ENCODE data around the gene SLC17A2. TPM values are rescaled to one million over a fixed set of nuclear protein-coding genes. Genes with fewer than 3 reads are reported as not detected.

SLC17A2 gene
- total and polyA plus RNA-seq, 2 of the 4 experiments (the other 2 are of a cell fraction): not detected

GRCh38 chr6:25868436-25869183 lies 61.9 kb downstream of the SLC17A2 start:
- H4K5ac ChIP-seq (ENCODE audit: low read depth, low read length): no peak overlapping the region
- in situ Hi-C loops (cut with MboI; ENCODE audit: low sequenced_read_pairs): no loop called here
- H2BK5ac ChIP-seq (ENCODE audit: low read depth, low read length, poor library complexity, severe bottlenecking): no peak overlapping the region
- H3K4me1 ChIP-seq (ENCODE audit: control insufficient read depth, insufficient read depth, low read length): no peaks in the 10 kb centered on the region
- no peak overlapping the region for H2BK20ac ChIP-seq (ENCODE audit: low read depth, low read length)
- H3K27me3 ChIP-seq (ENCODE audit: control insufficient read depth, insufficient read depth, low read length): no peaks in the 10 kb centered on the region
- no CpG with 5 or more reads among the region's 3 CpGs for WGBS, 2 experiments (ENCODE audit: extremely low coverage in 2 of 2, insufficient read length in 1 of 2)
- no peaks in the 10 kb centered on the region for H3K9me3 ChIP-seq (ENCODE audit: control insufficient read depth, insufficient read depth, low read length)
- ChIA-PET POLR2A (ENCODE audit: unreplicated experiment) (no interaction called here), CTCF (no interaction called here)
- no peak overlapping the region for H3K14ac ChIP-seq (replicated peaks; ENCODE audit: low read depth, low read length)
- H3K36me3 ChIP-seq (ENCODE audit: control insufficient read depth, insufficient read depth, low read length): no peaks in the 10 kb centered on the region
- H3K4me2 ChIP-seq (ENCODE audit: low read depth, low read length): no peak overlapping the region
- H3K9me1 ChIP-seq (ENCODE audit: insufficient read depth, low read length): no peaks in the 10 kb centered on the region
- no peak overlapping the region for H3K18ac ChIP-seq (ENCODE audit: low read depth, low read length)
- no peaks in the 10 kb centered on the region for H4K20me1 ChIP-seq (ENCODE audit: insufficient read depth, low read length)
- no TSS peak for BruUV-seq (replicated peaks)
- no peak overlapping the region for H3K4ac ChIP-seq (ENCODE audit: low read depth, low read length)
- intact Hi-C loops (cut with micrococcal nuclease): no loop called here
- no peak overlapping the region for H3K4me3 ChIP-seq (ENCODE audit: insufficient read depth, low read depth, low read length)
- no peak overlapping the region for H3K23ac ChIP-seq (ENCODE audit: low read depth, low read length)
- dilution Hi-C loops (cut with HindIII; ENCODE audit: low sequenced_read_pairs, unreplicated experiment): no loop called here
- H2AK9ac ChIP-seq (replicated peaks; ENCODE audit: low read depth, low read length, poor library complexity): no peak overlapping the region
- DNase-seq (no peak), ATAC-seq (ENCODE audit: low read depth) (no peak)
- no peak overlapping the region for H2AFZ ChIP-seq (replicated peaks; ENCODE audit: low read length, poor library complexity)
- no peak overlapping the region for H3K56ac ChIP-seq (ENCODE audit: extremely low read depth, insufficient read depth, low read length)
- TF ChIP-seq CEBPB (IDR thresholded peaks at IDR 0.05; ENCODE audit: low read depth, low read length) (no peak), CHD1 (IDR thresholded peaks at IDR 0.05; ENCODE audit: low read depth, low read length) (no peak), MXI1 (IDR thresholded peaks at IDR 0.05; ENCODE audit: borderline replicate concordance, low read depth, low read length) (no peak), BHLHE40 (IDR thresholded peaks at IDR 0.05; ENCODE audit: low read depth, low read length) (no peak), FOS (IDR thresholded peaks at IDR 0.05; ENCODE audit: low read depth, low read length) (no peak), RAD21 (IDR thresholded peaks at IDR 0.05; ENCODE audit: low read length) (no peak), SMC3 (IDR thresholded peaks at IDR 0.05; ENCODE audit: low read depth, low read length) (no peak), RFX5 (IDR thresholded peaks at IDR 0.05; ENCODE audit: low read depth, low read length) (no peak), NFE2L2 (IDR thresholded peaks at IDR 0.05; ENCODE audit: low read depth, low read length) (no peak), RCOR1 (IDR thresholded peaks at IDR 0.05; ENCODE audit: insufficient replicate concordance, low read length) (no peak), MAFK (IDR thresholded peaks at IDR 0.05; ENCODE audit: low read depth, low read length) (no peak), ELK1 (IDR thresholded peaks at IDR 0.05; ENCODE audit: borderline replicate concordance, low read depth, low read length) (no peak), POLR2A (IDR thresholded peaks at IDR 0.05; ENCODE audit: low read depth, low read length) (no peak), CTCF (conservative IDR thresholded peaks at IDR 0.05; ENCODE audit: low read depth, low read length) (no peak)
- H2BK15ac ChIP-seq (ENCODE audit: low read depth, low read length): no peak overlapping the region
- H3K9ac ChIP-seq (ENCODE audit: low read depth, low read length): no peak overlapping the region
- H4K8ac ChIP-seq (ENCODE audit: low read depth in 2 of 2, low read length in 2 of 2): no peak overlapping the region
- H3K27ac ChIP-seq (ENCODE audit: insufficient read depth, low read length): no peak overlapping the region
- H3K79me1 ChIP-seq (ENCODE audit: low read depth in 1 of 2, low read length in 2 of 2): no peaks in the 10 kb centered on the region
- no peak overlapping the region for H2BK120ac ChIP-seq (ENCODE audit: low read depth, low read length)
- no peak overlapping the region for H2AK5ac ChIP-seq (ENCODE audit: low read depth, low read length)
- no peak overlapping the region for H4K91ac ChIP-seq (ENCODE audit: insufficient read depth, low read depth, low read length)

Data from IMR-90 (cell line).